Keratinocyte (primary cell): ENCODE measurements around the gene LRRC2. TPM values are rescaled to one million over a fixed set of nuclear protein-coding genes. Genes with fewer than 3 reads are reported as not detected.

Experiments used
- DNase-seq: peaks from one replicate; pipeline ENCODE4 v3.0.0-alpha.2; 2011; ENCODE audit warnings: low read depth, missing footprints, low spot score
- FAIRE-seq: peaks from 2 replicates; lab custom pipeline; 2011; peaks lifted over from hg19 to GRCh38; lab: Jason Lieb, UNC
- H2AFZ ChIP-seq: 2 replicates; pipeline ENCODE4 v1.6.0; 2012; ENCODE audit warnings: low read length, control low read depth, inconsistent platforms; ENCODE audit not compliant: control insufficient read depth
- H3K27ac ChIP-seq: 2 replicates; pipeline ENCODE4 v1.5.1; 2011; ENCODE audit warnings: low read length; ENCODE audit not compliant: control insufficient read depth, insufficient read depth
- H3K27me3 ChIP-seq: 3 replicates; pipeline ENCODE4 v1.6.0; 2011; ENCODE audit warnings: low read length; ENCODE audit not compliant: control insufficient read depth, insufficient read depth; ENCODE audit errors: extremely low read depth
- H3K36me3 ChIP-seq, 2 experiments: 2 replicates in 1 of 2; 3 replicates in 1 of 2; pipeline ENCODE4 v1.5.1; 2011; ENCODE audit warnings: low read length in 2 of 2, mild to moderate bottlenecking in 1 of 2; ENCODE audit not compliant: control insufficient read depth in 2 of 2, insufficient read depth in 2 of 2; ENCODE audit errors: extremely low read depth in 1 of 2
- H3K4me1 ChIP-seq: 3 replicates; pipeline ENCODE4 v1.5.1; 2011; ENCODE audit warnings: low read length; ENCODE audit not compliant: control insufficient read depth, insufficient read depth; ENCODE audit errors: extremely low read depth
- H3K4me2 ChIP-seq: 3 replicates; pipeline ENCODE4 v1.6.0; 2011; ENCODE audit warnings: low read depth, low read length; ENCODE audit not compliant: control insufficient read depth, insufficient read depth; ENCODE audit errors: extremely low read depth
- H3K4me3 ChIP-seq, 3 experiments: fragments of 200-600 bp in 1 of 3; sonication (generic) in 1 of 3; 2 replicates in 2 of 3; 3 replicates in 1 of 3; pipeline ENCODE4 v1.5.1; 2011 to 2016; ENCODE audit warnings: low read length in 3 of 3, mild to moderate bottlenecking in 3 of 3, control low read depth in 2 of 3, inconsistent platforms in 1 of 3, low read depth in 1 of 3, mixed read lengths in 1 of 3, mixed run types in 1 of 3, moderate library complexity in 1 of 3; ENCODE audit not compliant: control insufficient read depth in 2 of 3, insufficient read depth in 2 of 3; ENCODE audit errors: extremely low read depth in 1 of 3
- H3K79me2 ChIP-seq: 2 replicates; pipeline ENCODE4 v1.6.0; 2012; ENCODE audit warnings: low read length; ENCODE audit not compliant: control insufficient read depth, insufficient read depth
- H3K9ac ChIP-seq: 3 replicates; pipeline ENCODE4 v1.6.0; 2011; ENCODE audit warnings: low read length; ENCODE audit not compliant: control insufficient read depth, insufficient read depth; ENCODE audit errors: extremely low read depth
- H3K9me1 ChIP-seq: 3 replicates; pipeline ENCODE4 v1.6.0; 2011; ENCODE audit warnings: low read length; ENCODE audit not compliant: control insufficient read depth, insufficient read depth; ENCODE audit errors: extremely low read depth
- H3K9me3 ChIP-seq: 2 replicates; pipeline ENCODE4 v1.5.1; 2012; ENCODE audit warnings: low read depth, low read length; ENCODE audit not compliant: control insufficient read depth
- H4K20me1 ChIP-seq: 3 replicates; pipeline ENCODE4 v1.6.0; 2011; ENCODE audit warnings: low read length; ENCODE audit not compliant: control insufficient read depth, insufficient read depth; ENCODE audit errors: extremely low read depth
- EZH2 ChIP-seq: IDR thresholded peaks from one replicate; pipeline ENCODE4 v1.6.1; 2012; ENCODE audit warnings: inconsistent platforms, mild to moderate bottlenecking, low read length, moderate library complexity
- dilution Hi-C: fragments of 300-500 bp; cut with MboI; formaldehyde crosslinking; loops from one replicate; pipeline ENCODE4 v1.7.0; 2020; ENCODE audit warnings: low sequenced_read_pairs; ENCODE audit not compliant: extremely low pct_ligation_motif_present
- polyA plus RNA-seq, 5 experiments: library from polyadenylated mRNA; depleted of rRNA in 3 of 5; stranded (reverse) in 3 of 5; stranded (forward) in 1 of 5; unstranded in 1 of 5; fragments of >200 nt; gene quantifications; 1 replicate in 1 of 5; 2 replicates in 3 of 5; 3 replicates in 1 of 5; pipeline versions ENCODE4 v1.2.1 to v1.2.3, GENCODE V29; 2011 to 2012; ENCODE audit warnings: missing spikeins in 2 of 5, low read depth in 1 of 5, low replicate concordance in 1 of 5
- TF ChIP-seq, protein P1 (sequence below), 3 experiments: IDR thresholded peaks in 1 of 3; conservative IDR thresholded peaks in 1 of 3; optimal IDR thresholded peaks in 1 of 3; 2 replicates in 2 of 3; 3 replicates in 1 of 3; pipeline versions ENCODE3 to v1.5.1; 2011; ENCODE audit warnings: low read length in 3 of 3, mild to moderate bottlenecking in 3 of 3, moderate library complexity in 2 of 3, control low read depth in 1 of 3, inconsistent platforms in 1 of 3; ENCODE audit not compliant: insufficient read depth in 2 of 3; ENCODE audit errors: extremely low read depth in 1 of 3

The LRRC2 gene
- polyA plus RNA-seq, 1 donor (not counting 4 experiments of a cell fraction or from before 2014, with no cell fraction given): 0.51 TPM

DNA sequence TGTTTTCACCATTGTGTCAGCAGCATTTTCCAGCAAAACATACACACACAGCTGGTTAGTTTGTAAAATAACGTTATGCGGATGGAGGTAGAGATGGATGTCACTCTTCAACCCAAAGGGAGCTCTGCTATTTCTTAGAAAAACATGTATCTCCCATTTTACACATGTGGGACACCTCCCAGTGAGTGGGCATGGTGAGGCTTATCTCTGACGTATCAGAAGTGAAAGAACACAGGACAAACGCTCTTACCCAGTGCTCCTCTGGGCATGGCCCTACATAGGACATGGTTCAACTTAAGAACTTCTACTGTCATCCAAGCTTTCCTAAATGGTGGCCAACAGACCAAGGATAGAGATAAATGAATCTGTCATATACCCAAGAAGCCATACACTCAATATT lies 48.3 kb upstream of the LRRC2 start:
- FAIRE-seq: no peak

DNA sequence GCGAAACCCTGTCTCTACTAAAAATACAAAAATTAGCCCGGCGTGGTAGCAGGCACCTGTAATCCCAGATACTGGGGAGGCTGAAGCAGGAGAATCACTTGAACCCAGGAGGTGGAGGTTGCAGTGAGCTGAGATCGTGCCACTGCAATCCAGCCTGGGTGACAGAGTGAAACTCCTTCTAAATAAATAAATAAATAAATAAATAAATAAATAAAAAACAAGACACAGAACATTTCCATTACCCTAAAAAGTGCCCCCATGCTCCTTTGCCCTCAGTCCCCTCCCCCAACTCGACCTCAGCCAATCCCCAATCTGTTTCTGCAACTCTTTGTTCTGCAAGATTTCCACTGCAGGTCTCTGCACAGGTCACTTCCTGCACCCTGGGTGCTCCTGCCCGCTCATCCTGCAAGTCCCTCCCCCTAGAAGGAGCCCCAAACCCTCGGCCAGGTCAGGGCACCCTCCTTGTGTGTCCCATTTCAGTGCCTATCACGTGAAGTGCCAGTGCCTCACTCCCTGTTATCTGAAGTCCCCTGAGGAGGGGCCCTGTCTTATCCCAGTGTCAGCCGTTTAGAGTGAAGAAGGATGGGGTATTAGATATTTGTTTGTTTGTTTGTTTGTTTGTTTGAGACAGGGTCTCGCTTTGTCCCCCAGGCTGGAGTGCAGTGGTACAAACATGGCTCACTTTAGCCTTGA lies 47.4 kb upstream of the LRRC2 start:
- Histone ChIP-seq H3K9me1 (no peaks in the 10 kb centered on the region), H3K4me2 (no peak overlapping the region), H4K20me1 (no peaks in the 10 kb centered on the region), H3K4me3 (no peak overlapping the region), H2AFZ (no peak overlapping the region), H3K36me3 (no peaks in the 10 kb centered on the region), H3K9ac (no peak overlapping the region), H3K9me3 (no peaks in the 10 kb centered on the region), H3K4me1 (peaks cover 6% of the 10 kb centered on the region), H3K27me3 (peaks cover 18% of the 10 kb centered on the region), H3K79me2 (no peaks in the 10 kb centered on the region), H3K27ac (no peak overlapping the region)
- no peak for DNase-seq
- no peak for FAIRE-seq
- dilution Hi-C loops: no loop called here
- no peak for TF ChIP-seq EZH2
- TF ChIP-seq, protein P1, sequence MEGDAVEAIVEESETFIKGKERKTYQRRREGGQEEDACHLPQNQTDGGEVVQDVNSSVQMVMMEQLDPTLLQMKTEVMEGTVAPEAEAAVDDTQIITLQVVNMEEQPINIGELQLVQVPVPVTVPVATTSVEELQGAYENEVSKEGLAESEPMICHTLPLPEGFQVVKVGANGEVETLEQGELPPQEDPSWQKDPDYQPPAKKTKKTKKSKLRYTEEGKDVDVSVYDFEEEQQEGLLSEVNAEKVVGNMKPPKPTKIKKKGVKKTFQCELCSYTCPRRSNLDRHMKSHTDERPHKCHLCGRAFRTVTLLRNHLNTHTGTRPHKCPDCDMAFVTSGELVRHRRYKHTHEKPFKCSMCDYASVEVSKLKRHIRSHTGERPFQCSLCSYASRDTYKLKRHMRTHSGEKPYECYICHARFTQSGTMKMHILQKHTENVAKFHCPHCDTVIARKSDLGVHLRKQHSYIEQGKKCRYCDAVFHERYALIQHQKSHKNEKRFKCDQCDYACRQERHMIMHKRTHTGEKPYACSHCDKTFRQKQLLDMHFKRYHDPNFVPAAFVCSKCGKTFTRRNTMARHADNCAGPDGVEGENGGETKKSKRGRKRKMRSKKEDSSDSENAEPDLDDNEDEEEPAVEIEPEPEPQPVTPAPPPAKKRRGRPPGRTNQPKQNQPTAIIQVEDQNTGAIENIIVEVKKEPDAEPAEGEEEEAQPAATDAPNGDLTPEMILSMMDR (optimal IDR thresholded peaks at IDR 0.05 in 1 of 3, IDR thresholded peaks at IDR 0.05 in 1 of 3, conservative IDR thresholded peaks at IDR 0.05 in 1 of 3; ENCODE audit: extremely low read depth in 1 of 3, insufficient read depth in 2 of 3, low read length in 3 of 3): no peak

More for the DNA sequence above, 48.3 kb upstream of the LRRC2 start:
- Histone ChIP-seq H3K4me1 (peaks cover 2% of the 10 kb centered on the region), H3K36me3 (no peaks in the 10 kb centered on the region), H3K27me3 (peaks cover 19% of the 10 kb centered on the region), H2AFZ (no peak overlapping the region), H3K9ac (no peak overlapping the region), H3K4me2 (no peak overlapping the region), H4K20me1 (no peaks in the 10 kb centered on the region), H3K9me1 (no peaks in the 10 kb centered on the region), H3K9me3 (no peaks in the 10 kb centered on the region), H3K79me2 (no peaks in the 10 kb centered on the region), H3K27ac (no peak overlapping the region), H3K4me3 (no peak overlapping the region)
- dilution Hi-C loops: no loop called here
- no peak for DNase-seq
- no peak for TF ChIP-seq EZH2
- TF ChIP-seq, protein P1 (optimal IDR thresholded peaks at IDR 0.05 in 1 of 3, IDR thresholded peaks at IDR 0.05 in 1 of 3, conservative IDR thresholded peaks at IDR 0.05 in 1 of 3; ENCODE audit: extremely low read depth in 1 of 3, insufficient read depth in 2 of 3, low read length in 3 of 3): no peak
